Kidney (tissue), 14 donors: Measurements from ENCODE around the gene STPG3. TPM values are rescaled to one million over a fixed set of nuclear protein-coding genes. Genes with fewer than 3 reads are reported as not detected.
A peak's percentile ranks its signal among the peaks of the same experiment; 100 is the strongest.
"Not testable (repeated sequence)": the region's sequence is repeated elsewhere in the genome, so short reads cannot be mapped to it uniquely, and the experiment has no call there.

Source experiments
- DNase-seq, 5 donors: peaks; one replicate each; pipeline ENCODE4 v3.0.0-alpha.2; 2013 to 2020
- FAIRE-seq: peaks from 2 replicates; lab custom pipeline; 2012; peaks lifted over from hg19 to GRCh38; lab: Jason Lieb, UNC
- H3K27ac ChIP-seq, 2 donors: one replicate each; pipeline ENCODE4 v1.7.0; 2013; ENCODE audit warnings: low read depth in 2 of 2, low read length in 2 of 2, inconsistent platforms in 1 of 2
- H3K27me3 ChIP-seq: one replicate; pipeline ENCODE4 v1.7.1; 2013; ENCODE audit warnings: low read length, inconsistent platforms; ENCODE audit not compliant: control insufficient read depth, insufficient read depth
- H3K36me3 ChIP-seq, 3 donors: one replicate each; pipeline versions ENCODE4 v1.7.0 to v1.7.1; 2013; ENCODE audit warnings: low read length in 3 of 3, control low read depth in 1 of 3, inconsistent platforms in 1 of 3; ENCODE audit not compliant: insufficient read depth in 3 of 3, control insufficient read depth in 2 of 3
- H3K4me1 ChIP-seq, 3 donors: one replicate each; pipeline versions ENCODE4 v1.7.0 to v1.7.1; 2013; ENCODE audit warnings: low read length in 3 of 3, inconsistent platforms in 1 of 3, low read depth in 1 of 3; ENCODE audit not compliant: control insufficient read depth in 2 of 3, insufficient read depth in 2 of 3
- H3K4me3 ChIP-seq, 3 donors: one replicate each; pipeline versions ENCODE4 v1.7.0 to v1.8.1; 2013; ENCODE audit warnings: low read length in 3 of 3, control low read depth in 1 of 3, inconsistent platforms in 1 of 3
- H3K9ac ChIP-seq, 3 donors: one replicate each; pipeline versions ENCODE4 v1.7.0 to v1.7.1; 2013; ENCODE audit warnings: low read length in 3 of 3, control low read depth in 1 of 3, inconsistent platforms in 1 of 3
- H3K9me3 ChIP-seq, 3 donors: one replicate each; pipeline versions ENCODE4 v1.7.0 to v1.7.1; 2013; ENCODE audit warnings: low read length in 3 of 3, control low read depth in 1 of 3, inconsistent platforms in 1 of 3; ENCODE audit not compliant: control insufficient read depth in 2 of 3, insufficient read depth in 1 of 3
- intact Hi-C: fragments of 100-400 bp; cut with DNase I; formaldehyde crosslinking; loops from one replicate; pipeline ENCODE4 v1.11.1; 2022
- polyA plus RNA-seq: library from polyadenylated mRNA; stranded (reverse); fragments of 350-450 nt; fragmentation: Illumina TruSeq; extraction: RNeasy Lipid Tissue Mini Kit (QIAGEN cat#74804); gene quantifications from one replicate; pipeline ENCODE4 v1.2.3, GENCODE V29; 2014; ENCODE audit warnings: low read depth, low replicate concordance; ENCODE audit not compliant: insufficient read depth
- total RNA-seq: library from RNA; stranded (reverse); fragmentation: NEBNext Ultra II Directional; extraction: Animal tissue kit (Norgen Biotek cat#: 25700); gene quantifications from one replicate; pipeline ENCODE4 v1.2.1, GENCODE V29; 2021
- TF ChIP-seq, protein P1 (sequence below): IDR thresholded peaks from 3 replicates; pipeline ENCODE4 v1.5.1; 2012; ENCODE audit warnings: mild to moderate bottlenecking, moderate library complexity, borderline replicate concordance; ENCODE audit not compliant: insufficient read depth; ENCODE audit errors: extremely low read depth
- donor health status: control.
- donor health status: control.
- donor health status: control.
- donor health status: control.
- donor health status: control.
- donor health status: DM: yes; HTN: yes; CAD: no.
- donor health status: Normal renal cell carcinoma (clear cell type).

STPG3 gene
- total and polyA plus RNA-seq, 2 donors from 2014 or later = 0.38 TPM; not detected in 1

- no peaks in the 10 kb centered on the region for H3K27me3 ChIP-seq
- DNase-seq (no peak), FAIRE-seq (no peak)
- TF ChIP-seq, protein P1, sequence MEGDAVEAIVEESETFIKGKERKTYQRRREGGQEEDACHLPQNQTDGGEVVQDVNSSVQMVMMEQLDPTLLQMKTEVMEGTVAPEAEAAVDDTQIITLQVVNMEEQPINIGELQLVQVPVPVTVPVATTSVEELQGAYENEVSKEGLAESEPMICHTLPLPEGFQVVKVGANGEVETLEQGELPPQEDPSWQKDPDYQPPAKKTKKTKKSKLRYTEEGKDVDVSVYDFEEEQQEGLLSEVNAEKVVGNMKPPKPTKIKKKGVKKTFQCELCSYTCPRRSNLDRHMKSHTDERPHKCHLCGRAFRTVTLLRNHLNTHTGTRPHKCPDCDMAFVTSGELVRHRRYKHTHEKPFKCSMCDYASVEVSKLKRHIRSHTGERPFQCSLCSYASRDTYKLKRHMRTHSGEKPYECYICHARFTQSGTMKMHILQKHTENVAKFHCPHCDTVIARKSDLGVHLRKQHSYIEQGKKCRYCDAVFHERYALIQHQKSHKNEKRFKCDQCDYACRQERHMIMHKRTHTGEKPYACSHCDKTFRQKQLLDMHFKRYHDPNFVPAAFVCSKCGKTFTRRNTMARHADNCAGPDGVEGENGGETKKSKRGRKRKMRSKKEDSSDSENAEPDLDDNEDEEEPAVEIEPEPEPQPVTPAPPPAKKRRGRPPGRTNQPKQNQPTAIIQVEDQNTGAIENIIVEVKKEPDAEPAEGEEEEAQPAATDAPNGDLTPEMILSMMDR = no peak
- peaks cover 2 to 13% (median 6%) of the 10 kb centered on the region in 3 donors for H3K36me3 ChIP-seq
- no peaks in the 10 kb centered on the region for H3K9me3 ChIP-seq
- H3K27ac ChIP-seq = peak overlapping the region; percentile 78 to 83
- H3K9ac ChIP-seq = peak overlapping the region in 2 of 3 donors; percentile 71 to 77
- H3K4me1 ChIP-seq = peaks cover 0 to 16% (median 11%) of the 10 kb centered on the region in 3 donors
- intact Hi-C loops = no loop called here
- H3K4me3 ChIP-seq = peak overlapping the region; percentile 32 to 76 (median 70)
These were observed 8.6 kb upstream of the STPG3 start for GRCh38 chr9:137242269-137243203.

- DNase-seq, intact Hi-C loops, H3K27me3 ChIP-seq, H3K27ac ChIP-seq, FAIRE-seq, H3K9me3 ChIP-seq: not testable (repeated sequence)
- peaks cover 0 to 15% (median 11%) of the 10 kb centered on the region in 3 donors for H3K4me1 ChIP-seq
- H3K9ac ChIP-seq = peak overlapping the region in 1 of 3 donors; percentile 3
- peak overlapping the region in 1 of 3 donors; percentile 76 for H3K4me3 ChIP-seq
- H3K36me3 ChIP-seq = peaks cover 2 to 13% (median 6%) of the 10 kb centered on the region in 3 donors
These were observed 7.8 kb upstream of the STPG3 start for GRCh38 chr9:137243266-137243625.

- no peak overlapping the region for H3K27ac ChIP-seq
- H3K9me3 ChIP-seq = no peaks in the 10 kb centered on the region
- TF ChIP-seq, protein P1 = no peak
- FAIRE-seq = no peak
- H3K27me3 ChIP-seq = no peaks in the 10 kb centered on the region
- H3K36me3 ChIP-seq = peaks cover 2 to 13% (median 6%) of the 10 kb centered on the region in 3 donors
- H3K4me3 ChIP-seq = no peak overlapping the region
- no peak for DNase-seq
- intact Hi-C loops = no loop called here
- H3K9ac ChIP-seq = peak overlapping the region in 1 of 3 donors; percentile 3
- peaks cover 0 to 15% (median 11%) of the 10 kb centered on the region in 3 donors for H3K4me1 ChIP-seq
These were observed 7.2 kb upstream of the STPG3 start for GRCh38 chr9:137243626-137244485.
